Thymus (tissue), 11 donors: ENCODE data around the gene RGS3. TPM values are rescaled to one million over a fixed set of nuclear protein-coding genes. Genes with fewer than 3 reads are reported as not detected.
A peak's percentile ranks its signal among the peaks of the same experiment; 100 is the strongest.

ENCODE experiments used
- DNase-seq, 9 donors: peaks; one replicate each; pipeline ENCODE4 v3.0.0-alpha.2; 2013; ENCODE audit warnings: low spot score in 9 of 9, low read depth in 6 of 9, missing footprints in 1 of 9
- H3K27ac ChIP-seq, 2 donors: one replicate each; pipeline ENCODE4 v1.5.1; 2013; ENCODE audit warnings: control low read depth in 1 of 2, low read depth in 1 of 2, low read length in 1 of 2, mild to moderate bottlenecking in 1 of 2, moderate library complexity in 1 of 2
- H3K27me3 ChIP-seq, 2 donors: one replicate each; pipeline ENCODE4 v1.5.1; 2013; ENCODE audit warnings: low read length in 1 of 2; ENCODE audit not compliant: control insufficient read depth in 2 of 2, insufficient read depth in 1 of 2
- H3K36me3 ChIP-seq, 2 donors: one replicate each; pipeline ENCODE4 v1.5.1; 2013; ENCODE audit warnings: low read length in 1 of 2, mild to moderate bottlenecking in 1 of 2, moderate library complexity in 1 of 2; ENCODE audit not compliant: control insufficient read depth in 2 of 2, insufficient read depth in 2 of 2
- H3K4me1 ChIP-seq, 2 donors: one replicate each; pipeline ENCODE4 v1.5.1; 2013; ENCODE audit warnings: low read length in 2 of 2; ENCODE audit not compliant: control insufficient read depth in 2 of 2, insufficient read depth in 2 of 2
- H3K4me3 ChIP-seq, 2 donors: one replicate each; pipeline ENCODE4 v1.5.1; 2013; ENCODE audit warnings: low read length in 2 of 2, control low read depth in 1 of 2, mild to moderate bottlenecking in 1 of 2
- H3K9me3 ChIP-seq, 2 donors: one replicate each; pipeline ENCODE4 v1.5.1; 2013; ENCODE audit warnings: low read length in 1 of 2, mild to moderate bottlenecking in 1 of 2; ENCODE audit not compliant: control insufficient read depth in 2 of 2, insufficient read depth in 1 of 2
- WGBS: extraction: QIAGEN DNeasy Blood & Tissue Kit; methylation state at CpG from one replicate; pipeline ENCODE4 v1.1.7; 2013; 5-methylcytosine and 5-hydroxymethylcytosine counted together
- polyA plus RNA-seq: library from polyadenylated mRNA; stranded (reverse); fragments of 200-250 nt; gene quantifications from one replicate; pipeline ENCODE4 v1.2.3, GENCODE V29; 2013
- total RNA-seq: library from RNA; stranded (reverse); fragments of 120-200 nt; gene quantifications from one replicate; pipeline ENCODE4 v1.2.4, GENCODE V29; 2013
- donor health status: healthy.

The RGS3 gene
- total and polyA plus RNA-seq, 2 donors: 16.5 to 21.4 TPM

DNA sequence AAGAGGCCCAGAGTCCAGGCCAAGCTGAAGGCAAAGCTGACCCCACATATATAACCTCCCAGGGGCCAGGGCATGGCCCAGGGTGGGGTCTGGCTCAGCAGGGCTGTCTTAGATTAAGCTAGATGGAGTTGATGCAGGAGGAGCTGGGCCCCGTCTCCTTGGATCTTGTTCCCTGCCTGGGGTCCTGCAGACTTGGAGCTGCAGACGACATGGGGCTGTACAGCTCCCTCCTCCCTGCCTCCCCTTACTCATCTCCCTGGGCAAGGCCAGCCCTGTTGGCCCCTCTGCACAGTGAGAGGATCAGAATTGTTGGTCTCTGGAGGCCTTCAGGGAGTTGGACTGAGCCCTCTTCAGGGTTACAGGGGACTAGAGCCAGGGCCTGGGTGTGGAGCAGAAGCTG lies 134.9 kb downstream of the RGS3 start:
- 99% methylated on average over 2 of the region's 2 CpGs for WGBS
- H3K4me3 ChIP-seq: no peak overlapping the region
- no peak for DNase-seq
- H3K27me3 ChIP-seq: peaks cover 0 to 5% of the 10 kb centered on the region in 2 donors
- H3K4me1 ChIP-seq: peaks cover 0 to 19% of the 10 kb centered on the region in 2 donors
- peaks cover 0 to 8% of the 10 kb centered on the region in 2 donors for H3K36me3 ChIP-seq
- H3K9me3 ChIP-seq: no peaks in the 10 kb centered on the region
- H3K27ac ChIP-seq: no peak overlapping the region

DNA sequence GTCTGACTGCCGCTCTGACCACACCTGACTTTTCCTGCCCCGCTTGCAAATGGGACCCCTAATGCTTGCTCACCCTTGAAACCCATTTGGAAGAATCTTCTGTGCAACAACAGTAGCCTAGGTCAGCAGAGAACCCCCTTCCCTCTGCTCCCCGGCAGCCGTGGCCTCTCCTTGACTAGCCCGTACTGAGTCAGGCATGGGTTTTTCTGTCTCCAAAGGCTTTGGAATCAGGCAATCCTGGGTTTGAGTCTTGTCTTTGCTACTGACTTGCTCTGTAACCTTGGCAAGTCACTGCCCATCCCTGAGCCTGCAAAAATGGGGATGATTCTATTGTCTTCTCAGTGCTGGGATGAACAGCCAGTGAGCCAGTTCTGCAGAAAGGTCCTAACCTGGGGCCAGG lies 135.4 kb downstream of the RGS3 start:
- DNase-seq: no peak
- 98% methylated on average over 5 of the region's 5 CpGs for WGBS
- Histone ChIP-seq H3K27me3 (peaks cover 0 to under 1% of the 10 kb centered on the region in 2 donors), H3K36me3 (peaks cover 0 to 8% of the 10 kb centered on the region in 2 donors), H3K4me3 (no peak overlapping the region), H3K9me3 (no peaks in the 10 kb centered on the region), H3K27ac (no peak overlapping the region), H3K4me1 (peaks cover 0 to 15% of the 10 kb centered on the region in 2 donors)

DNA sequence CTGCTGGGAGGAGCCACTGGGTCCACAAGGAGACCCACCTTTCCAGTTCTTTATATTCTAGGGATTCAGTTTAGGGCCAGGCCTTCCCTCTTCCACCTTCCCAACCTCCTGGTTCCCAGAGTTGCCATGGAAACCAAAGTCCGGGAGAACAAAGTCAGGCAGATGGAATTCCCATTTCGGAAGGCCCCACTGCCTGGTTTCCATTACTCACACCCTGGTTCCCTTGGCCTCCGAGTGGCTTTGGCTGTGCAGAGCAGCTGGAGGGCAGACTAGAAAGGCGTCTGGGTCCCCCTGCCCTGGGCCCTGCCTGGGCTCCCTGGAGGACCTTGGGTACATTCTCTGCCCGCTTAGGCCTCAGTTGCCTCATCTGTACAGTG lies 136.1 kb downstream of the RGS3 start:
- Histone ChIP-seq H3K27ac (no peak overlapping the region), H3K4me3 (no peak overlapping the region), H3K36me3 (peaks cover 0 to 8% of the 10 kb centered on the region in 2 donors), H3K27me3 (no peaks in the 10 kb centered on the region), H3K4me1 (peaks cover 0 to 10% of the 10 kb centered on the region in 2 donors), H3K9me3 (no peaks in the 10 kb centered on the region)
- WGBS: 95% methylated on average over 5 of the region's 5 CpGs
- no peak for DNase-seq

DNA sequence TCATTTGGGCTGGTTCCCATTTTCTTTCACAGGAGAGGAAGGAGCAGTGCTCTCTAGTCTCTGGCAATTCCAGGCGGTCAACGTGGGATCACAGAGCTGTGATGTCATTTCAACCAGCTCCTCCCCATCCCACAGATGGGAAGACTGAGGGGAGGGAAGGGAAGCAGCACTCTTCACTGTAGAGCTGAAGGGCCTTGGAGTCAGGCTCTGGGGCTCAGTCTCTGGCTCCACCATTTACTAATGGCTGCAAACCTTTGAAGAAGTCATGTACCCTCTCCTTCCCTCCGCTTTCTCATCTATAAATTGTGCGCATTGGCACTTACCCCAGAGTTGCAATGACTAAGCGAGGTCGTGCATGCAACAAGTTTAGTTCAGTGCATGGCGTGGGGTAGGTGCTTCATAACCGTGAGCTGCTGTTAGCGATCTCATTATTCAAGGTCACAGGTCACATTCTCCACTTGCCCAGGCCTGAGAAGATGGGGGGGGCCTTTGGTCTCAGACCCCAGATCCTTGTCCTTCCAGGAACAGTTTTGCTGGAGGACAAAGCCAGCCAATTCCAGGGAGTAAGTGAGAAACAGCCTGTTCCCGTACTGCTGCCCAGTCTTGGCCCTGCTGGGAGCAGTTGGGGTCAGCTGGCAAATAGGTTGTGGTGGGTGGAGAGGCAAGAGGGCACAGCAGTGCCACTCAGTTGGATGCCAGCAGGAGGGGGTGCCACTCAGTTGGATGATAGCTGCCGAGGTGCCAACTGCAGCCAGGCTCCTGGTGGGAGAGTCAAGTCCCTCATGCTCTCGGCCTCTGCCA lies 136.7 kb downstream of the RGS3 start:
- WGBS: 95% methylated on average over 12 of the region's 12 CpGs

DNA sequence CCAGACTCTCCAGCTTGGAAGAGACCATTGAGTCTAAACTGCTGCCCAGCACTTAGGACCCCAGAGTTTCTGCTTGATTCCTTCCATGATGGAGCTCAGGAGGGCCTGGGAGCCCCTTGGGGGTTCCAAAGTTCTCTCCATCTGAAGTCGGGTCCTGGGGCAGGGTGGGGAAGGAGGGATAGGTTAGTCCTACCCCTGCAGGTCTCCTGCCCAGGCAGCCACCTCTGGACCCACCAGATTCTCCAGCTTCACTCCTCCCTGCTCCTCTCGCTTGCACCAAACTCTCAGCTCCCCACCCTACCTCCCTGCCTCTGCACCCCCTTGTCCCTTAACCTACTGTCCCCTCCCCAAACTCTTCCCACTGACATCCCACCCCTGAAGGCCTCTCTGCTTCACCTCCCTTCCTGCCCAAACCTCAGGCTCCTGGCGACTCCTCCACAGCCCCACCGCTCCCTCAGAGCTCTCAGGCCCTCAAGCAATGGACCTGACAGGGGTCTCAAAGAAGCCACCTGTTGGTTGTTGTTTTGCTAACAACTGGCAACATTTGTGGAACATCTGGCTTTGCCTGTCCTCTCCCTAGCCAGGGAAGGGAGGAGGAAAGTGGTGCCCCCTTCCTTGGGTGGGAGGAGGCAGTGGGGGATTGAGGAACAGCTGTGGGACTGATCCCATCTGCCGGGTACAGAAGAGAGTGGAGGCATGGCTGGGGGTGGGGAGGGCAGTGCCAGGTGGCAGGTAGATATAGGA lies 137.5 kb downstream of the RGS3 start:
- WGBS: 82% methylated on average over 5 of the region's 5 CpGs
- Histone ChIP-seq H3K36me3 (peaks cover 0 to 8% of the 10 kb centered on the region in 2 donors), H3K4me1 (peaks cover 0 to 10% of the 10 kb centered on the region in 2 donors), H3K27ac (no peak overlapping the region), H3K9me3 (no peaks in the 10 kb centered on the region), H3K4me3 (no peak overlapping the region), H3K27me3 (no peaks in the 10 kb centered on the region)
- DNase-seq: no peak

More for the DNA sequence above, 136.7 kb downstream of the RGS3 start:
- Histone ChIP-seq H3K9me3 (no peaks in the 10 kb centered on the region), H3K36me3 (peaks cover 0 to 8% of the 10 kb centered on the region in 2 donors), H3K27ac (no peak overlapping the region), H3K4me3 (no peak overlapping the region), H3K27me3 (no peaks in the 10 kb centered on the region), H3K4me1 (peaks cover 0 to 10% of the 10 kb centered on the region in 2 donors)
- no peak for DNase-seq

DNA sequence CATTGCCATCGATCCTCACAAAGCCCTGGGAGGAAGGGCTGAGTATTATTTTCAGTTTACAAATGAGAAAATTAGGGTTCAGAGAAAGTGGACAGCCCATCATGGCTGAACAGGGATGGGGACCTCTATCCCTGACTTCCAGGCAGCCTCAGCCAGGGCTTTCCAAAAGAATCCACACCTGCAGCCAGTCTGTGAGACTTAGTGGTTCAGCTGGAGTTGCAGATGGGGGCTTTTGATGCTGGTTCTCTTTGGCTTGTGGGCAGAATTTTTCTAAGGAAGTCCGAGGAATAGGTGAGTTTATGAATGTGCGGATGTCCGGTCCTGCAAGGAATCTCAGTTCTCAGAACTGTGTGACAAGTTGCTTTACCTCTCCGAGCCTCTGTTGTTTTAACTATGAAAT lies 138.1 kb downstream of the RGS3 start:
- 95% methylated on average over 5 of the region's 5 CpGs for WGBS
- Histone ChIP-seq H3K9me3 (no peaks in the 10 kb centered on the region), H3K36me3 (peaks cover 0 to 7% of the 10 kb centered on the region in 2 donors), H3K4me1 (peaks cover 0 to 10% of the 10 kb centered on the region in 2 donors), H3K27me3 (no peaks in the 10 kb centered on the region), H3K27ac (no peak overlapping the region), H3K4me3 (no peak overlapping the region)
- DNase-seq: no peak

DNA sequence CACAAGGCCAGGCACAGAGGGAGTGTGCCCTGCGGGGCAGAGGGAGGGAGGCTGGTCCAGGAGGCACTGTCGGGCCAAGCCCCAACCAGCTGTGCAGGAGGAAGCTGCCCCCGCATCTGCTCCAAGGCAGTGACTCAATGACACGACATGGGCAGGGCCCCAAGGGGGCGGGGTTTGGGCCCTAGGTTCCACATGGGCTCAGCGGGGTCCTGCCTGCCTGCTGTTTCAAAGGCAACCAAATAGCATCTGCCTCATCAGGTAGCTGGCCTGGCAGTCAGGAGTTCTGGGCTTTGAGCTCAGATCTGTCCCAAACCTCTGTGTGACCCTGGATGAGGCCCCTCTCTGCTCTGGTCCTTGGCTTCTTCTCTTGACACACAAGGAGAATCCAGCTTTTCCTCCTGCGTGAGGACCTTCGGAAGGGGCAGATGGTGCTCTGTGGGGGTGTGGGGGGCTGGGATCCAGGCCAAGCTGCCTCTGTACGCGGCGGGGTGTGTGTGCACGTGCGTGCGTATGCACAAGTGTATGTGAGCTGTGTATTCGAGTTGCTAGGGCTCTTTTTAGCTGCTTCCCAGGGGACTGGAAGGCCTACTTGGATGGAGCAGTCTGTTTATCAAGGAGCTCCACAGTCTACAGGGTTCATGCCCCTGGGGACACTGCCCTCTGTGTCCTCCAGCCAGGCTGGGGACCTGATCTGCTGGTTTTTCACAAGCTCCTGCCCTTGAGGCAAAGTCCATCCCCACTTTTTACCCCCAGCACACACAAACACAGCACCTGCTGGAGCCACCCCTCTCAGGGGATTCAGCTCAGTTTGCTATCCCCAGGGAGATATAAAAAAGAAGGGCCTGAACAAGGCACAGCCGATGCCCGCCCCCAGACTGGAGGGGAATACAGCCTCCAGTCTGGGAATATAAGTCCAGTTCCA lies 138.9 kb downstream of the RGS3 start:
- no peak overlapping the region for H3K4me3 ChIP-seq
- H3K27ac ChIP-seq: no peak overlapping the region
- H3K36me3 ChIP-seq: peaks cover 0 to under 1% of the 10 kb centered on the region in 2 donors
- H3K4me1 ChIP-seq: peaks cover 0 to 10% of the 10 kb centered on the region in 2 donors
- no peaks in the 10 kb centered on the region for H3K27me3 ChIP-seq
- WGBS: 77% methylated on average over 17 of the region's 17 CpGs
- H3K9me3 ChIP-seq: no peaks in the 10 kb centered on the region
- peak in 2 of 9 donors; percentile 44 to 53 for DNase-seq

DNA sequence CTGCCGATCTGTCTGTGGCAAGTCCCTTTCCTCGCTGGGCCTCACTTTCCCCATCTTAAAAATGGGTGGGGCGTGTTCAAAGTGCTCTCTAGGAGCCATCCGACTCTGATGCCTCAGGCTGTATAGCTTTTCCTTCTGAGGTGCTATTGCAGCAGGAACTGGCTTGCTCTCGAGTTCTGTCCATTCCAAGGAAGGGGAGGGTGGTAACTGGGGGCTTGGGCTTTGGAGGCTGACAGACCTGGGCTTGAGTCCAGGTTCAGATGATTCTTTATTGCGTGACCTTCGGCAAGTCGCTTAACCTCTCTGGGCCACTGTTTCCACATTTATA lies 139.5 kb downstream of the RGS3 start:
- 95% methylated on average over 8 of the region's 8 CpGs for WGBS
- no peaks in the 10 kb centered on the region for H3K9me3 ChIP-seq
- H3K36me3 ChIP-seq: no peaks in the 10 kb centered on the region
- H3K27me3 ChIP-seq: no peaks in the 10 kb centered on the region
- H3K4me1 ChIP-seq: peaks cover 0 to 10% of the 10 kb centered on the region in 2 donors
- H3K4me3 ChIP-seq: no peak overlapping the region
- DNase-seq: no peak
- no peak overlapping the region for H3K27ac ChIP-seq
